ENCODE results near the gene LRRC17.

DNA sequence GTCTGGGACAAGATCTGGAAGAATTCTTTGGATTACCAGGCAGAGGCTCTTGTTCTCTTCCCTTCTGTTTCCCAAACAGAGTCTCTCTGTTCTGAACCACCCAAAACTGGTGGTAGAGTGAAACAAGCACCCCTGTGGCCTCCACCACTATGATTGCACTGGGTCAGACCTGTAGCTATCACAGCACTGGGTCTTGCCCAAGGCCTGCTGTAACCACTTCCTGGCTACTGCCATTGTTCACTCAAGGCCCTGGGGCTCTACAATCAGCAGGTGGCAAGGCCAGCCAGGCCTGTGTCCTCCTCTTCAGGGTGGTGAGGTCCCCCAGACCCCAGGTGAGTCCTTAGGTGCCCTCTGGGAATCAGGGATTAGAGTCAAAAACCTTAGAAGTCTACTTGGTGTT, 4.1 kb upstream of the LRRC17 start:
- no peak for TF ChIP-seq EZH2 (IDR thresholded peaks at IDR 0.05; ENCODE audit: insufficient read depth, poor library complexity, severe bottlenecking)
- no peak for TF ChIP-seq EZH2phosphoT487 (IDR thresholded peaks at IDR 0.05; ENCODE audit: insufficient read depth, low read depth)

Measured in GM23248 (cell line).